ENCODE results near the gene TENM4. TPM values are rescaled to one million over a fixed set of nuclear protein-coding genes. Genes with fewer than 3 reads are reported as not detected.

TENM4 gene
- total and polyA plus RNA-seq, 2 of the 13 experiments (the other 11 are each of a cell fraction or from before 2014, with no cell fraction given) = not detected

- H3K4me2 ChIP-seq (ENCODE audit: low read depth, low read length) = no peak overlapping the region
- H2AFZ ChIP-seq (ENCODE audit: low read length) = no peak overlapping the region
- in situ Hi-C loops (cut with HindIII; ENCODE audit: extremely low pct_ligation_motif_present, low pct_unique_long_range_greater_than_20kb) (no loop called here), intact Hi-C loops (cut with micrococcal nuclease; ENCODE audit: unreplicated experiment) (no loop called here)
- no peak overlapping the region for H3K4me3 ChIP-seq (replicated peaks in 1 of 3; ENCODE audit: insufficient read depth in 1 of 3, low read depth in 2 of 3, low read length in 3 of 3)
- no peak for DNase-seq (ENCODE audit: low spot score)
- H3K9ac ChIP-seq (ENCODE audit: insufficient read depth, low read depth, low read length) = no peak overlapping the region
- POLR2A ChIA-PET = no interaction called here
- WGBS (ENCODE audit: low lambda C conversion rate) = 0% methylated on average over 1 of the region's 1 CpG
- FAIRE-seq = no peak
- no peaks in the 10 kb centered on the region for H3K4me1 ChIP-seq (ENCODE audit: insufficient read depth, low read length)
- H3K9me3 ChIP-seq (ENCODE audit: low read length) = no peaks in the 10 kb centered on the region
- no peak for ATAC-seq
- TF ChIP-seq HDAC1 (CRISPR knock-in tag; IDR thresholded peaks at IDR 0.05) (no peak), ZGPAT (CRISPR knock-in tag; IDR thresholded peaks at IDR 0.05) (no peak), HNF4A (CRISPR knock-in tag; IDR thresholded peaks at IDR 0.05) (no peak), MIER3 (CRISPR knock-in tag; IDR thresholded peaks at IDR 0.05; ENCODE audit: borderline replicate concordance) (no peak)
- BruUV-seq (replicated peaks) = no TSS peak
- no peaks in the 10 kb centered on the region for H3K79me2 ChIP-seq (ENCODE audit: insufficient read depth, low read length)
- H3K36me3 ChIP-seq (replicated peaks in 1 of 2; ENCODE audit: control insufficient read depth in 1 of 2, insufficient read depth in 2 of 2, low read length in 2 of 2) = no peaks in the 10 kb centered on the region
- H3K27me3 ChIP-seq (ENCODE audit: control insufficient read depth in 1 of 2, insufficient read depth in 2 of 2, low read length in 2 of 2) = no peaks in the 10 kb centered on the region; a peak in 1 of 5 replicates
- H4K20me1 ChIP-seq (ENCODE audit: insufficient read depth, low read length) = no peaks in the 10 kb centered on the region
- CTCF ChIA-PET (ENCODE audit: low intra/inter-chr PET ratio, low total read pairs) = no interaction called here
- no peak overlapping the region for H3K27ac ChIP-seq (ENCODE audit: extremely low read length, insufficient read depth, low read length)
Observed at GRCh38 chr11:79150320-79150719, 290.5 kb downstream of the TENM4 start.

GRCh38 chr11:79147731-79148130, 293.1 kb downstream of the TENM4 start:
- Histone ChIP-seq H3K79me2 (ENCODE audit: insufficient read depth, low read length) (no peaks in the 10 kb centered on the region), H4K20me1 (ENCODE audit: insufficient read depth, low read length) (no peaks in the 10 kb centered on the region), H3K27ac (ENCODE audit: extremely low read length, insufficient read depth, low read length) (no peak overlapping the region), H3K9me3 (ENCODE audit: low read length) (no peaks in the 10 kb centered on the region), H3K4me1 (ENCODE audit: insufficient read depth, low read length) (no peaks in the 10 kb centered on the region), H3K27me3 (ENCODE audit: control insufficient read depth in 1 of 2, insufficient read depth in 2 of 2, low read length in 2 of 2) (no peaks in the 10 kb centered on the region; a peak in 1 of 5 replicates), H3K36me3 (replicated peaks in 1 of 2; ENCODE audit: control insufficient read depth in 1 of 2, insufficient read depth in 2 of 2, low read length in 2 of 2) (no peaks in the 10 kb centered on the region), H2AFZ (ENCODE audit: low read length) (no peak overlapping the region), H3K4me2 (ENCODE audit: low read depth, low read length) (no peak overlapping the region), H3K9ac (ENCODE audit: insufficient read depth, low read depth, low read length) (no peak overlapping the region), H3K4me3 (replicated peaks in 1 of 3; ENCODE audit: insufficient read depth in 1 of 3, low read depth in 2 of 3, low read length in 3 of 3) (no peak overlapping the region)
- intact Hi-C loops (cut with micrococcal nuclease; ENCODE audit: unreplicated experiment) (no loop called here), in situ Hi-C loops (cut with HindIII; ENCODE audit: extremely low pct_ligation_motif_present, low pct_unique_long_range_greater_than_20kb) (no loop called here)
- ChIA-PET CTCF (ENCODE audit: low intra/inter-chr PET ratio, low total read pairs) (no interaction called here), POLR2A (no interaction called here)
- 5% methylated on average over 2 of the region's 2 CpGs for WGBS (ENCODE audit: low lambda C conversion rate)
- DNase-seq (ENCODE audit: low spot score) (no peak), ATAC-seq (no peak), FAIRE-seq (no peak)
- BruUV-seq (replicated peaks) = no TSS peak
- TF ChIP-seq ATF3 (CRISPR knock-in tag; IDR thresholded peaks at IDR 0.05) (no peak), MAFF (IDR thresholded peaks at IDR 0.05; ENCODE audit: low read depth, low read length) (peak; percentile 55; the same call in 1 of the 2 replicates), MAFK (conservative IDR thresholded peaks at IDR 0.05 in 1 of 2, IDR thresholded peaks at IDR 0.05 in 1 of 2; ENCODE audit: low read length in 2 of 2) (peak; percentile 61 to 71; a peak in 3 of 4 replicates)

Measured in HepG2 (cell line).